DOHH2 (cell line): ENCODE data around the gene ALOXE3.
A peak's percentile ranks its signal among the peaks of the same experiment; 100 is the strongest.

Experiments used
- H3F3A ChIP-seq: fragments of 200-600 bp; sonication (generic), shearing (Covaris generic); 2 replicates; pipeline ENCODE4 v1.6.0; 2016; ENCODE audit warnings: antibody characterized with exemption, mild to moderate bottlenecking; ENCODE audit not compliant: control insufficient read depth, insufficient read depth
- H3K27ac ChIP-seq: fragments of 200-600 bp; sonication (generic); 2 replicates; pipeline ENCODE4 v1.5.1; 2014; ENCODE audit warnings: low read depth, mild to moderate bottlenecking, low read length, moderate library complexity
- H3K27me3 ChIP-seq: fragments of 200-600 bp; sonication (generic); 2 replicates; pipeline ENCODE4 v1.6.1; 2014; ENCODE audit warnings: mild to moderate bottlenecking, low read length, mixed read lengths; ENCODE audit not compliant: control insufficient read depth
- H3K36me3 ChIP-seq: fragments of 200-600 bp; sonication (generic); 2 replicates; pipeline ENCODE4 v1.6.1; 2014; ENCODE audit warnings: mild to moderate bottlenecking, low read length, moderate library complexity, mixed read lengths; ENCODE audit not compliant: control insufficient read depth
- H3K4me1 ChIP-seq: fragments of 200-600 bp; sonication (generic); 2 replicates; pipeline ENCODE4 v1.6.1; 2014; ENCODE audit warnings: mild to moderate bottlenecking, low read length, mixed read lengths; ENCODE audit not compliant: control insufficient read depth
- H3K4me2 ChIP-seq: fragments of 200-600 bp; sonication (generic); 2 replicates; pipeline ENCODE4 v1.6.0; 2014; ENCODE audit warnings: mild to moderate bottlenecking, low read length, moderate library complexity
- H3K4me3 ChIP-seq: fragments of 200-600 bp; sonication (generic); 2 replicates; pipeline ENCODE4 v1.5.1; 2014; ENCODE audit warnings: mild to moderate bottlenecking, low read length, mixed read lengths
- H3K79me2 ChIP-seq: fragments of 200-600 bp; sonication (generic); 2 replicates; pipeline ENCODE4 v1.6.1; 2014; ENCODE audit warnings: mild to moderate bottlenecking, low read length, mixed read lengths; ENCODE audit not compliant: control insufficient read depth
- H3K9me2 ChIP-seq: fragments of 200-600 bp; sonication (generic); replicated peaks from 2 replicates; pipeline ENCODE4 v1.6.1; 2014; ENCODE audit warnings: mild to moderate bottlenecking, low read length, mixed read lengths; ENCODE audit not compliant: control insufficient read depth
- H3K9me3 ChIP-seq: fragments of 200-600 bp; sonication (generic); 2 replicates; pipeline ENCODE4 v1.6.1; 2014; ENCODE audit warnings: antibody characterized with exemption, low read length, mixed read lengths; ENCODE audit not compliant: control insufficient read depth, insufficient read depth
- H4K20me1 ChIP-seq: fragments of 200-600 bp; sonication (generic); 2 replicates; pipeline ENCODE4 v1.6.0; 2014; ENCODE audit warnings: low read depth, mild to moderate bottlenecking, antibody characterized with exemption, low read length, moderate library complexity; ENCODE audit not compliant: control insufficient read depth, insufficient read depth
- CTCF ChIP-seq: fragments of 200-600 bp; sonication (generic); IDR thresholded peaks from one replicate; pipeline ENCODE4 v1.5.1; 2014; ENCODE audit warnings: antibody characterized with exemption, mild to moderate bottlenecking, low read depth, low read length; ENCODE audit not compliant: poor library complexity, severe bottlenecking
- EZH2phosphoT487 ChIP-seq: fragments of 200-600 bp; sonication (generic); IDR thresholded peaks from 2 replicates; pipeline ENCODE4 v1.6.1; 2017; ENCODE audit warnings: borderline replicate concordance, mild to moderate bottlenecking, antibody characterized with exemption, low read length, moderate library complexity, mixed read lengths

The ALOXE3 gene

GRCh38 chr17:8060274-8060673, 58.0 kb downstream of the ALOXE3 start:
- H3K27ac ChIP-seq = no peak overlapping the region
- H3K79me2 ChIP-seq = no peaks in the 10 kb centered on the region
- H3K4me1 ChIP-seq = peaks cover 44% of the 10 kb centered on the region
- H3K9me3 ChIP-seq = no peaks in the 10 kb centered on the region
- H3K4me2 ChIP-seq = no peak overlapping the region
- TF ChIP-seq EZH2phosphoT487 (no peak), CTCF (peak; percentile 82)
- H4K20me1 ChIP-seq = no peaks in the 10 kb centered on the region
- H3K27me3 ChIP-seq = peaks cover 54% of the 10 kb centered on the region
- H3K9me2 ChIP-seq = no peaks in the 10 kb centered on the region
- no peaks in the 10 kb centered on the region for H3K36me3 ChIP-seq
- H3K4me3 ChIP-seq = no peak overlapping the region
- no peaks in the 10 kb centered on the region for H3F3A ChIP-seq

DNA sequence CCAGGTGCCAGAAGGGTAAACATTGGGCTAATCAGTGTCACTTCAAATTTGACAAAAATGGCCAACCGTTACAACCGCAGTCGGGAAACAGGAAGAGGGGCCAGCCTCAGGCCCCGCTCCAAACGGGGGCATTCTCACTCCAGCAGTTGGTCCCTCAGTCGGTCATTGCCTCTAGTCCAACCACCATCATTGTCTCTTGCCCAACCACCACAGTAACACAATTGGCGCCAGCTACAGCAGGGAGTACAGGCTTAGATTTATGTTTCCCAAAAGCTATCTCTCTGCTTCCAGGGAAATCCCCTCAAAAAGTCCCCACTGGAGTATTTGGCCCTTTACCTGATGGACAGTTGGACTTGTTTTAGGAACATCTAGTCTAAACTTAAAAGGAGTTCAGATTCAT, 59.2 kb downstream of the ALOXE3 start:
- H3K4me1 ChIP-seq = peaks cover 44% of the 10 kb centered on the region
- H3K4me3 ChIP-seq = no peak overlapping the region
- no peaks in the 10 kb centered on the region for H3K9me2 ChIP-seq
- no peaks in the 10 kb centered on the region for H3K36me3 ChIP-seq
- no peaks in the 10 kb centered on the region for H3K9me3 ChIP-seq
- no peaks in the 10 kb centered on the region for H4K20me1 ChIP-seq
- H3K27me3 ChIP-seq = peaks cover 45% of the 10 kb centered on the region
- H3K27ac ChIP-seq = no peak overlapping the region
- H3K79me2 ChIP-seq = no peaks in the 10 kb centered on the region
- TF ChIP-seq EZH2phosphoT487 (no peak), CTCF (no peak)
- no peak overlapping the region for H3K4me2 ChIP-seq
- H3F3A ChIP-seq = no peaks in the 10 kb centered on the region

DNA sequence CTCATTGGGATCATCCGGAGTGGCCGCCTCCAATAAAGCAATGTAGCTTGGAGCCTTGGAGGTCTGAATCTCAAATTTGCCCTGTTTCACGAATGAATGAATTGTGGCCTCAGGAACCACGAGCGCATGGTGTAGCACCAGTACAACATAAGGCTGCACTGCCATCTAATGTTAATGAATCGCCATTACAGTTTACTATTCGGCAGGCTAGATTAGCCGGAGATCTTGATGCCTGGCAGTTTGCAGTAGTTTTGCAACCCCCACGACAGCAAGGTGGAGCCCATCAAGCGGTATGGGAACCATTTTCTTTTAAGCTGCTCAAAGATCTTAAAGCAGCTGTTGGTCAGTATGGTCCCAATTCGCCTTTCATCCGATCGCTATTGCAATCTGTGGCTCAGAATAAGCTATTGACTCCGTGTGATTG, 60.6 kb downstream of the ALOXE3 start:
- peak; percentile 69 for TF ChIP-seq CTCF
- no peak for TF ChIP-seq EZH2phosphoT487
- no peaks in the 10 kb centered on the region for H3K79me2 ChIP-seq
- H3F3A ChIP-seq = no peaks in the 10 kb centered on the region
- H3K4me2 ChIP-seq = peak overlapping the region; percentile 49
- peak overlapping the region; percentile 8; the same call in 1 of the 2 replicates for H3K4me3 ChIP-seq
- H3K36me3 ChIP-seq = no peaks in the 10 kb centered on the region
- no peaks in the 10 kb centered on the region for H4K20me1 ChIP-seq
- H3K4me1 ChIP-seq = peaks cover 44% of the 10 kb centered on the region
- no peaks in the 10 kb centered on the region for H3K9me3 ChIP-seq
- peaks cover 34% of the 10 kb centered on the region for H3K27me3 ChIP-seq
- no peak overlapping the region for H3K27ac ChIP-seq
- no peaks in the 10 kb centered on the region for H3K9me2 ChIP-seq
